IPS-18a (cell line): ENCODE results near the gene CEP120.
"Not testable (repeated sequence)": the region's sequence is repeated elsewhere in the genome, so short reads cannot be mapped to it uniquely, and the experiment has no call there.

Experiments used
- H3K27ac ChIP-seq: one replicate; pipeline ENCODE4 v1.5.1; 2013; ENCODE audit warnings: low read length
- H3K27me3 ChIP-seq: one replicate; pipeline ENCODE4 v1.6.1; 2013; ENCODE audit warnings: mild to moderate bottlenecking, low read length; ENCODE audit not compliant: control insufficient read depth, insufficient read depth
- H3K36me3 ChIP-seq: one replicate; pipeline ENCODE4 v1.6.1; 2013; ENCODE audit warnings: low read depth, low read length; ENCODE audit not compliant: control insufficient read depth
- H3K4me1 ChIP-seq: one replicate; pipeline ENCODE4 v1.6.1; 2013; ENCODE audit warnings: low read depth, low read length; ENCODE audit not compliant: control insufficient read depth
- H3K4me3 ChIP-seq: one replicate; pipeline ENCODE4 v1.5.1; 2013; ENCODE audit warnings: low read length
- H3K9ac ChIP-seq: one replicate; pipeline ENCODE4 v1.6.1; 2013; ENCODE audit warnings: mild to moderate bottlenecking, low read length, moderate library complexity
- H3K9me3 ChIP-seq: one replicate; pipeline ENCODE4 v1.6.1; 2013; ENCODE audit warnings: low read depth, low read length; ENCODE audit not compliant: control insufficient read depth

CEP120 gene

DNA sequence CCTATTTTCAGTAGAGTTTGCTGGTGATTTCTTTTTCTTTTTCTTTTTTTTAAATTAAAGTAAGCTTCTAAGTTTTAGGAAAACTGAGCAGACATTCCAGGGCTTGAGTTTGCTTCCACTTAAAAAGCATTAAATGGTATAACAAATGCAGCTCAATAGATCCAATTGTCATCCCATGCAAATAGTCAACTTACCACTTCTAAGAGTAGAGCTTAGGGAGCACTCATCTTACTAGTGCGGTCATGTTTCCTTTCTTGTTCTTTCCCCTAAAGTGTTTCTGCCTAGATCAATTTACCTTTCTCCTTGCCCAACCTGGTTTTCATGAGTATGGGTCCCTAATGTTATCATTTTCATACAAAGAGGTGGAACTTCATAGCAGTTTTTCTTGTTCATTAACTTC, 13.0 kb upstream of the CEP120 start:
- Histone ChIP-seq H3K9me3 (no peaks in the 10 kb centered on the region), H3K4me3 (no peak overlapping the region), H3K27ac (no peak overlapping the region), H3K36me3 (no peaks in the 10 kb centered on the region), H3K27me3 (no peaks in the 10 kb centered on the region), H3K9ac (no peak overlapping the region), H3K4me1 (peaks cover 4% of the 10 kb centered on the region)

DNA sequence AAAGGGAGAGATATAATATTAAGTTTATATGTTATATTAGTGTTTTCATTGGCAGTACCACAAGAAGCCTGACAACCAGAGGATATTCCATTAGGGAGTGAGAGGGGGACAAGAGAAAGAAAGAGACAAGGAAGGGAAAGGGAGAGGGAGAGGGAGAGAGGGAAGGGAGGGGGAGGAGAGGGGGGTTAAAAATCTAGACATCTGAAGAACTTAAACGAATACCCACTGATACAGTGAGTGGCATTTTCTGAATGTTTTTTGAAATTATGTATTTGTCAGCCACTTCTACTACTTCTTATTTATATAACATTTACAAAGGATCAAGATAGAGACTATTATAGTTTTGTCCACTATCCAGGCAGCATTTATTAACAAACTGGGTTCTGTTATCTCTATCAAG, 11.6 kb upstream of the CEP120 start:
- Histone ChIP-seq H3K4me3 (no peak overlapping the region), H3K27me3 (no peaks in the 10 kb centered on the region)

DNA sequence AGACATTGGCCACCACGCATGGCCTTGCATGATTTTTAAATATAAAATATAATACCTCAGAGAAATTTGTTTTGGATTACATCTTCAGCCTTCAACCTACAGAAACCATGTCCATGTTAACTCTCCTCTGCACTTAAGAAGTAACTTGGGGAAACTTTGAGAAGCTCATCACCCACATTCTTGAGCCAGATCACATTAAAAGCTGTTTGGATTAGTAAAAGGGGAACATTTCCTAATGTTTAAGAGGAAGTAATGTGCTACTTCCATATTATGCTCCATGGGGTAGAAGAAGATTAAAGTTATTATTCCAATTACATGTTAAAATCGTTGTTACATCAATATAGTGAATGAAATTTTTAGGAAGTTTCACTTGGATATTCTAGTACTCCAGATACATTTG, 10.4 kb upstream of the CEP120 start:
- no peak overlapping the region for H3K27ac ChIP-seq

More for the DNA sequence above, 11.6 kb upstream of the CEP120 start:
- Histone ChIP-seq H3K9me3 (no peaks in the 10 kb centered on the region), H3K36me3 (no peaks in the 10 kb centered on the region), H3K9ac (no peak overlapping the region), H3K27ac (no peak overlapping the region), H3K4me1 (peaks cover 4% of the 10 kb centered on the region)

DNA sequence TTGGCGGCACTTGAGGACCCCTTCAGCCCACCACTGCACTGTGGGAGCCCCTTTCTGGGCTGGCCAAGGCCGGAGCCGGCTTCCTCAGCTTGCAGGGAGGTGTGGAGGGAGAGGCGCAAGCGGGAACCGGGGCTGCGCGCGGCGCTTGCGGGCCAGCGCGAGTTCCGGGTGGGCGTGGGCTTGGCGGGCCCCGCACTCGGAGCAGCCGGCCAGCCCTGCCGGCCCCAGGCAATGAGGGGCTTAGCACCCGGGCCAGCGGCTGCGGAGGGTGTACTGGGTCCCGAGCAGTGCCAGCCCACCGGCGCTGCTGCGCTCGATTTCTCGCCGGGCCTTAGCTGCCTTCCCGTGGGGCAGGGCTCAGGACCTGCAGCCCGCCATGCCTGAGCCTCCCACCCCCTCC, 7.2 kb upstream of the CEP120 start:
- H3K27me3 ChIP-seq, H3K4me3 ChIP-seq, H3K9ac ChIP-seq, H3K27ac ChIP-seq, H3K9me3 ChIP-seq, H3K4me1 ChIP-seq, H3K36me3 ChIP-seq: not testable (repeated sequence)

More for the DNA sequence above, 10.4 kb upstream of the CEP120 start:
- Histone ChIP-seq H3K4me3 (no peak overlapping the region), H3K4me1 (peaks cover 4% of the 10 kb centered on the region), H3K36me3 (no peaks in the 10 kb centered on the region), H3K9me3 (no peaks in the 10 kb centered on the region), H3K27me3 (no peaks in the 10 kb centered on the region), H3K9ac (no peak overlapping the region)

DNA sequence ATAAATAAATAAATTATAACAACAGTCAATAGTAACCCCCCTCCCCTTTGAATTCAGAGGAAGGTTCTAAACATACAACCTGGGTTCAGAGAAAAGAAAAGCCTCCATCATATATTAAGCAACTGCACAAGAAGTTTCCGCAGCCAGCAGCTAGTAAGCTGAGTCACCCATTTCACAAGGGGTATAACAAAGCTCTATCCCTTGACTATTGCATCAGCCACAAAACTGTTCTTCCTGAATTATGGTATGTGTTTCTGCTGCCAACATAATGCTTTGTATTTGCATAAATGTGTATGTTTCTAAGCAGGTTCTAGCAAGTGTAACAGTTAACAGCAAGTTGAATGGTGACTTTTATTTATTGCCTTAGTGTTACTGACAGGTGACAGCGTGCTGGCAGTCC, 6.8 kb upstream of the CEP120 start:
- Histone ChIP-seq H3K4me1 (no peaks in the 10 kb centered on the region), H3K27me3 (no peaks in the 10 kb centered on the region), H3K27ac (no peak overlapping the region), H3K36me3 (no peaks in the 10 kb centered on the region), H3K4me3 (no peak overlapping the region), H3K9ac (no peak overlapping the region), H3K9me3 (no peaks in the 10 kb centered on the region)

DNA sequence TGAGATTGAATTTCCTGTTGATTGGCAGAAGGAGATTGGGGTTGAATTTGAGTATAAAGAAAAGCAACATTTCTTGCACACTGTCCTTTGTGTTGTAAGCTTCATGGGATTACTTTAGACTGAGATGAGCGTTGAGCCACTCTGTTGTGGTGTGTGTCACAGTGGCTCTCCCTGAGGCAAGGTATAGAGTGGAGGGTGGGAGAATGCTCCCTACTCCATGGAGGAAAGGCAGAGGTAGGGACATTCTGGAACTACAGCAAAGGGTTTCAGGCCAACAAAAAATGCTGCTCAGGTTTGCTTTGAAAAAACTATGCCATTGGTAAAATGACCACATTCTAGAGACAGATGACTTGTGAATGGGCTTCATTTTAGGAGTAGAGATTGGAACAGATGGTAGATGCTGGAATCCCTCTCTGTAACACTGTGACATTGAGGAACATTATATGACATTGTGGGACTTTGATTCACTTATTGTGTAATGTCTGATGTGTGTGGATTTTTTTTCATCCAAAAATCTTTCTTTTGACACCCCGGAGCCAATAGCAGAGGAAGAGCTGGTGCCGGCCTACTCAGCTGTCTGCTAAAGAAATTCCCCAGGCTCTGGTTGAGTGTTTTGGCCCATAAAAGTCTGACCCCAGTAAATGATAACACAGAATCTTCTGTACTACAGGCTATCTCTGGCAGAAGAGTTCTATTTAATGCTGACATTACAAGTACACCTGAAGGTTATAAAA, 6.2 kb upstream of the CEP120 start:
- H3K4me3 ChIP-seq, result no peak overlapping the region
- H3K9me3 ChIP-seq, result no peaks in the 10 kb centered on the region
- no peak overlapping the region for H3K9ac ChIP-seq
- H3K36me3 ChIP-seq, result no peaks in the 10 kb centered on the region
- no peak overlapping the region for H3K27ac ChIP-seq
- H3K4me1 ChIP-seq, result no peaks in the 10 kb centered on the region
- H3K27me3 ChIP-seq, result no peaks in the 10 kb centered on the region

DNA sequence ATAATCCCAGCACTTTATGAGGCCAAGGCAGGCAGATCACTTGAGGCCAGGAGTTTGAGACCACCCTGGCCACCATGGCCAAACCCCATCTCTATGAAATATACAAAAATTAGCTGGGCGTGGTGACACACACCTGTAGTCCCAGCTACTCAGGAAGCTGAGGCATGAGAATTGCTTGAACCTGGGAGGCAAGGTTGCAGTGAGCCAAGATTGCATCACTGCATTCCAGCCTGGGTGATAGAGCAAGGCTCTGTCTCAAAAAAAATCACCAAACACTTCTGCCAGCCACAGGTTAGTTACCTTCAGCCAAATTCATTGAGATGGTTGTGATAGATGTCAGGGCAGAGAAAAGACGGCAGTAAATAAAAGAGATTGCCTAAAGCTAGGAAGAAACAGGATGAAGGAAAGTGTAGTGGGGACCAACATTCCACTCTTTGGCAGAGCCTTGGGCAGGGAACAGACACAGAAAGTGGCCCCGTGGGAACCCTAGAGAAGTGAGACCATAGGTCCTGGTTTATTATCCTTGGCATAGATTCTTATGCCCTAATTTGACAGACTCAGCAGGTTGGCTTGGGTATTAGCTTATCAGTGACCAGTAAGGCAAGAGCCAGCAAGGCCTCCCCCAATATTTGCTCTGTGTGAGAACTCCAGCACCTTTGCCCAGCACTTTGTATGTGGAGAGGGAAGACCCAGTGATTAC, 5.5 kb upstream of the CEP120 start:
- Histone ChIP-seq H3K4me1 (peaks cover 4% of the 10 kb centered on the region), H3K4me3 (no peak overlapping the region), H3K9ac (no peak overlapping the region), H3K9me3 (no peaks in the 10 kb centered on the region), H3K27ac (no peak overlapping the region), H3K36me3 (no peaks in the 10 kb centered on the region), H3K27me3 (no peaks in the 10 kb centered on the region)

DNA sequence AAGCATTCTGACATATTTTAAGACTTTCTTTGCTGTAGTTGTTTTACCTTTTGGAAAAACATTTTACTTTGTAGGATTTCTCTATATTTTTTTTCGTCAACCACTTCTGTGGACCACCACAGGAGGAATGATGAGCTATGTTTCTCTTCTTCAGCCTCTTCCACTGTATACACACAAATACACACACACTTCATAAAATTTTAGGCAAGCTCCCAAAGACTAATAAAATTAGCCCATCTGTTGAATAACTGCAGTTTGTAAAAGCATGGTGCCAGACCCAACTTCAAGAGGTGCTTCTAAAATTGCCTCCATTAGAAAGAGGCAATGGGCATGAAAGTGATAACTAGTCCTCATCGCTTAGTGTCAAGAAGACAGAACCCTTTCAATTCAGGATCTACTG, 4.1 kb upstream of the CEP120 start:
- H3K27me3 ChIP-seq, result no peaks in the 10 kb centered on the region
- H3K9me3 ChIP-seq, result no peaks in the 10 kb centered on the region
- H3K27ac ChIP-seq, result no peak overlapping the region
- no peak overlapping the region for H3K4me3 ChIP-seq
- no peak overlapping the region for H3K9ac ChIP-seq
- H3K36me3 ChIP-seq, result no peaks in the 10 kb centered on the region
- peaks cover 5% of the 10 kb centered on the region for H3K4me1 ChIP-seq

DNA sequence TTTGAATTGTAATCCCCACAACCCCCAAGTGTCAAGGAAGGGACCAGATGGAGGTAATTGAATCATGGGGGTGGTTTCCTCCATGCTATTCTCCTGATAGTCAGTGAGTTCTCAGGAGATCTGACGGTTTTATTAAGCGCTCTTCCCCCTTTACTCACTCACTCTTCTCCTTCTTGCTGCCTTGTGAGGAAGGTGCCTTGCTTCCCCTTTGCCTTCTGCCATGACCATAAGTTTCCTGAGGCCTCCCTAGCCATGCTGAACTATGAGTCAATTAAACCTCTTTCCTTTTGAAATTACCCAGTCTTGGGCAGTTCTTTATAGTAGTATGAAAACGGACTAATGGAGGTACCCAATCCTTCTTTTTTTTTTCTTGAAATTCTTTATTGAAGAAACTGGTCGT, 2.2 kb upstream of the CEP120 start:
- Histone ChIP-seq H3K9ac (no peak overlapping the region), H3K36me3 (no peaks in the 10 kb centered on the region), H3K4me1 (peaks cover 12% of the 10 kb centered on the region), H3K27me3 (no peaks in the 10 kb centered on the region), H3K9me3 (no peaks in the 10 kb centered on the region), H3K4me3 (no peak overlapping the region), H3K27ac (no peak overlapping the region)

DNA sequence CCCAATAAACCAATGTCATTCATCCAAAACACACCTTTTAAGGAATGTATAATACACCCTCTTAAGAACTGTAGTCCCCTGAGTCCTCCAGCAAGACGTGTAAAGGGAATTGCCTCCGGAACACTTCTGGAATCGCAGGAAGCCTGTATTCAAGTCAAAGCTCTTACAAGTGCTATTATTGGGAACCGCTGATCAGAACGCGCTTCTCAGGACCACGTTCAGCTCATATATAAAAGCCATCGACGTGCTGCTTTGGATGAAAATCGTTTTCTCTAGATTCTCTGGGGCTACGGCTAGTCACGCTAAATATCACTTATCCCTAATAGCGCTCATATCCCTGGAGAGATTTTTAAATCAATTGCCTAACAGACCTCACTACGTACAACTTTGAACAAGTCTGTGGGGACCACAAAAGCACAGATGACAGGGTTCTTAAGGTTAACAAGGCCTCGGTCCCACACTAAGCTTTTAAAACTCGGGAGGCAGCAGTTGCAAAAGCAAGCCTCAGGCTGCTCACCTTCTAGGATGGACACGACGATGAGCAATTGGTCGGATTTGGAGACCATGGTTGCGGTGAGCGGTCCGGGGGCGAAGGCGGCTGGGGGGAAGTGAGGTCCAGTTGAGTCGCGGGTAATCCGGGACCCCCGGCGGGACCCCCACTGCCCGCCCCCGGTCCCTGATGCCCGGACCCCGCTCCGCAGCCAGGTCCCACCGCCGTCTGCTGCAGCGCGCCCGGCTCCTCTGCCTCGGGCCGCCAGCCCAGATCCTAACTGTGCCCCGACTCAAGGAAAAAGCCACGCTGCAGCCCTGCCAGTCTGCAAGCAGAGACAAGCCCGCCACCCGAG, 548 bp downstream of the CEP120 start:
- peak overlapping the region; percentile 95 for H3K4me3 ChIP-seq
- no peaks in the 10 kb centered on the region for H3K27me3 ChIP-seq
- H3K27ac ChIP-seq, result no peak overlapping the region
- peaks cover 5% of the 10 kb centered on the region for H3K36me3 ChIP-seq
- peak overlapping the region; percentile 64 for H3K9ac ChIP-seq
- peaks cover 12% of the 10 kb centered on the region for H3K4me1 ChIP-seq
- no peaks in the 10 kb centered on the region for H3K9me3 ChIP-seq

DNA sequence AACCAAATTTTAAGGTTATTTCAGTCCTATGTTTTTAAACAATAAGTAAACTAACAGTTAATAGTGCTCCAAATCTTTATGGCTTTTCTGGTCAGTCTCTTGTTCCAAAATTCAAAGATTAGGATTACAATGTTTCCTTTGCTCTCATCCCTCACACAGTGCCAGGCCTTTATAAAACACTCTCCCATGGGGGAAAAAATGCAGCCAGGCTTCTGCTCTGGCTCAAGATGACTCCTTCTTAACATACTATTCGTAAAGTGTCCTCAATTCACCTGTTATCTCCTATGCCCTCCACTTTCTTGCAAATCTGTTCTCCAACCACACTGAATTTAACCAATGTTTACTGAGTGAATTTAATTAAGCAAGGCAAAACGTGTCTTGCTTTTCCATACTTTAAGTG, 1.4 kb downstream of the CEP120 start:
- Histone ChIP-seq H3K4me1 (peaks cover 12% of the 10 kb centered on the region), H3K4me3 (peak overlapping the region; percentile 95), H3K27ac (no peak overlapping the region), H3K9me3 (no peaks in the 10 kb centered on the region), H3K9ac (peak overlapping the region; percentile 64), H3K27me3 (no peaks in the 10 kb centered on the region), H3K36me3 (peaks cover 7% of the 10 kb centered on the region)
